Endothelial cell of umbilical vein (primary cell): Measurements from ENCODE around the gene PLPPR4. TPM values are rescaled to one million over a fixed set of nuclear protein-coding genes. Genes with fewer than 3 reads are reported as not detected.

Experiments
- BruUV-seq: library from RNA; stranded (reverse); fragments of 400-500 nt; replicated peaks from 2 replicates; lab custom pipeline; 2021; lab: Mats Ljungman, UMichigan
- CTCF ChIA-PET: fragments of 300-600, 350-600 bp; sonication (Branson Sonifier 250); formaldehyde crosslinking; loops from one replicate; lab custom pipeline; 2021; ENCODE audit warnings: antibody characterized with exemption, inconsistent platforms; lab: Charles Lee
- POLR2A ChIA-PET: fragments of 300-600, 350-600 bp; sonication (Branson Sonifier 250); formaldehyde crosslinking; loops from one replicate; lab custom pipeline; 2021; ENCODE audit warnings: antibody characterized with exemption, inconsistent platforms; lab: Charles Lee
- DNase-seq: peaks from one replicate; pipeline ENCODE4 v3.0.0-alpha.2; 2011; ENCODE audit warnings: low read depth, low spot score
- FAIRE-seq: peaks from 2 replicates; lab custom pipeline; 2011; peaks lifted over from hg19 to GRCh38; lab: Jason Lieb, UNC
- H2AFZ ChIP-seq: 2 replicates; pipeline ENCODE4 v1.6.0; 2012; ENCODE audit warnings: low read depth, low read length, control low read depth, inconsistent platforms
- H3K27ac ChIP-seq: 2 replicates; pipeline ENCODE4 v1.5.1; 2011; ENCODE audit warnings: low read depth, mild to moderate bottlenecking, control low read depth, low read length, moderate library complexity; ENCODE audit not compliant: insufficient read depth
- H3K27me3 ChIP-seq, 2 experiments: 2 replicates each; pipeline versions ENCODE4 v1.6.0 to v1.6.1; 2011; ENCODE audit warnings: low read length in 2 of 2, mixed read lengths in 1 of 2; ENCODE audit not compliant: control insufficient read depth in 2 of 2, insufficient read depth in 2 of 2
- H3K36me3 ChIP-seq, 2 experiments: 2 replicates in 1 of 2; 3 replicates in 1 of 2; pipeline ENCODE4 v1.5.1; 2011; ENCODE audit warnings: low read length in 2 of 2, mild to moderate bottlenecking in 1 of 2, moderate library complexity in 1 of 2; ENCODE audit not compliant: control insufficient read depth in 2 of 2, insufficient read depth in 2 of 2; ENCODE audit errors: extremely low read depth in 1 of 2
- H3K4me1 ChIP-seq: 3 replicates; pipeline ENCODE4 v1.5.1; 2011; ENCODE audit warnings: mild to moderate bottlenecking, low read length; ENCODE audit not compliant: control insufficient read depth, insufficient read depth; ENCODE audit errors: extremely low read depth
- H3K4me2 ChIP-seq: 2 replicates; pipeline ENCODE4 v1.6.1; 2011; ENCODE audit warnings: low read length, control low read depth, mixed read lengths; ENCODE audit not compliant: insufficient read depth
- H3K4me3 ChIP-seq, 3 experiments: fragments of 200-600 bp in 1 of 3; sonication (generic), shearing (Covaris generic) in 1 of 3; replicated peaks in 1 of 3; 2 replicates each; pipeline ENCODE4 v1.5.1; 2011 to 2016; ENCODE audit warnings: control low read depth in 3 of 3, low read length in 3 of 3, mild to moderate bottlenecking in 2 of 3, inconsistent platforms in 1 of 3, low read depth in 1 of 3, moderate library complexity in 1 of 3; ENCODE audit not compliant: insufficient read depth in 1 of 3
- H3K79me2 ChIP-seq: 2 replicates; pipeline ENCODE4 v1.6.0; 2012; ENCODE audit warnings: low read length, inconsistent platforms; ENCODE audit not compliant: control insufficient read depth, insufficient read depth
- H3K9ac ChIP-seq: replicated peaks from 2 replicates; pipeline ENCODE3; 2011; ENCODE audit warnings: low read length, control low read depth; ENCODE audit not compliant: insufficient read depth; ENCODE audit errors: extremely low read depth
- H3K9me1 ChIP-seq: replicated peaks from 3 replicates; pipeline ENCODE4 v1.6.0; 2011; ENCODE audit warnings: mild to moderate bottlenecking, low read length; ENCODE audit not compliant: control insufficient read depth, insufficient read depth; ENCODE audit errors: extremely low read depth
- H3K9me3 ChIP-seq: replicated peaks from 2 replicates; pipeline ENCODE4 v1.5.1; 2012; ENCODE audit warnings: low read length, inconsistent platforms; ENCODE audit not compliant: control insufficient read depth, insufficient read depth
- H4K20me1 ChIP-seq: replicated peaks from 2 replicates; pipeline ENCODE3; 2011; ENCODE audit warnings: mild to moderate bottlenecking, low read length; ENCODE audit not compliant: control insufficient read depth, insufficient read depth; ENCODE audit errors: extremely low read depth
- EZH2 ChIP-seq: IDR thresholded peaks from 2 replicates; pipeline ENCODE4 v1.6.1; 2012; ENCODE audit warnings: borderline replicate concordance, low read depth, mild to moderate bottlenecking, moderate library complexity, low read length, inconsistent platforms; ENCODE audit not compliant: severe bottlenecking
- FOS ChIP-seq: IDR thresholded peaks from 2 replicates; pipeline ENCODE4 v1.6.1; 2011; ENCODE audit warnings: mild to moderate bottlenecking, low read length, moderate library complexity, borderline replicate concordance; ENCODE audit not compliant: insufficient read depth
- GATA2 ChIP-seq: IDR thresholded peaks from 2 replicates; pipeline ENCODE4 v1.7.0; 2011; ENCODE audit warnings: low read depth, mild to moderate bottlenecking, moderate library complexity, mixed read lengths, low read length; ENCODE audit not compliant: insufficient read length, insufficient read depth
- JUN ChIP-seq: IDR thresholded peaks from 2 replicates; pipeline ENCODE4 v1.6.1; 2011; ENCODE audit warnings: borderline replicate concordance, low read depth; ENCODE audit not compliant: insufficient read length, insufficient read depth
- MYC ChIP-seq: IDR thresholded peaks from one replicate; pipeline ENCODE4 v1.6.1; 2011; ENCODE audit warnings: mild to moderate bottlenecking, low read depth, low read length
- POLR2A ChIP-seq: IDR thresholded peaks from 2 replicates; pipeline ENCODE4 v1.6.1; 2012; ENCODE audit warnings: low read depth, mild to moderate bottlenecking, control low read depth, low read length
- POLR2AphosphoS5 ChIP-seq: IDR thresholded peaks from 2 replicates; pipeline ENCODE4 v1.6.1; 2012; ENCODE audit warnings: low read depth, mild to moderate bottlenecking, control low read depth, low read length, moderate library complexity; ENCODE audit not compliant: insufficient read depth
- dilution Hi-C: fragments of 300-500 bp; cut with MboI; formaldehyde crosslinking; loops from one replicate; pipeline ENCODE4 v1.15.0; 2019; ENCODE audit warnings: low sequenced_read_pairs; ENCODE audit not compliant: extremely low pct_ligation_motif_present
- intact Hi-C: fragments of 100-400 bp; cut with micrococcal nuclease; formaldehyde crosslinking; loops from one replicate; pipeline ENCODE4 v1.10.0; 2022
- polyA plus RNA-seq, 4 experiments: library from polyadenylated mRNA; depleted of rRNA in 3 of 4; stranded (reverse) in 3 of 4; unstranded in 1 of 4; fragments of >200 nt; gene quantifications; 2 replicates each; pipeline versions ENCODE4 v1.2.1 to v1.2.3, GENCODE V29; 2011 to 2012; ENCODE audit warnings: missing spikeins in 1 of 4
- total RNA-seq: library from RNA; stranded (reverse); gene quantifications from 2 replicates; pipeline ENCODE4 v1.2.3, GENCODE V29; 2021
- TF ChIP-seq, protein P1 (sequence below), 2 donors: IDR thresholded peaks; 1 replicate in 1 of 2; 2 replicates in 1 of 2; pipeline ENCODE4 v1.5.1; 2011; ENCODE audit warnings: low read length in 2 of 2, mild to moderate bottlenecking in 2 of 2, moderate library complexity in 2 of 2, control low read depth in 1 of 2, inconsistent platforms in 1 of 2, low read depth in 1 of 2; ENCODE audit not compliant: insufficient read depth in 1 of 2; ENCODE audit errors: extremely low read depth in 1 of 2
- TF ChIP-seq, protein P2 (sequence below): IDR thresholded peaks from 2 replicates; pipeline ENCODE4 v1.6.1; 2011; ENCODE audit not compliant: insufficient read depth, insufficient read length

The PLPPR4 gene
- total and polyA plus RNA-seq, 2 donors (not counting 3 experiments of a cell fraction or from before 2014, with no cell fraction given): not detected

DNA sequence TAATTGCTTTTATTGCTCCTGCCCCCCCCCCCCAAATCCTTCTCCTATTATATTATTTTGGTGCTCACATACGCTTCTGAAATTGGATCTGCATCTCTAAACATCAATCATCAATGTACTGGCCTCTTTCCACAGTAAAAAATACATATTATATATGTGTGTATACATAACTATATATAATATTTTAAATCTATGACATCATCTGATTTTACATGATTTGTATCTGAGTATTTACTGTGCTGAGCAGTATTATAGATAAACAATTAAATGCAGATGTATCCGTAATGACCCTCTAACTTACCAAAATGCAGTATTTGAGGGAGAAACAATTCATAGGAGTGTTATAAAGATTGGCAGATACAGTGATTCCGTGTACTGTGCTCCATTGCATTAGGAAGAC lies 832 bp downstream of the PLPPR4 start:
- no peaks in the 10 kb centered on the region for H3K9me3 ChIP-seq
- no peak overlapping the region for H3K9ac ChIP-seq
- H3K4me3 ChIP-seq: no peak overlapping the region
- no peak overlapping the region for H3K27ac ChIP-seq
- dilution Hi-C loops: no loop called here
- H2AFZ ChIP-seq: no peak overlapping the region
- intact Hi-C loops: no loop called here
- peaks cover 25 to 37% of the 10 kb centered on the region in 2 experiments for H3K27me3 ChIP-seq
- ChIA-PET POLR2A (no interaction called here), CTCF (no interaction called here)
- no peak for TF ChIP-seq POLR2AphosphoS5
- no peak for TF ChIP-seq POLR2A
- TF ChIP-seq FOS: no peak
- TF ChIP-seq GATA2: no peak
- no peak for TF ChIP-seq EZH2
- TF ChIP-seq, protein P1, sequence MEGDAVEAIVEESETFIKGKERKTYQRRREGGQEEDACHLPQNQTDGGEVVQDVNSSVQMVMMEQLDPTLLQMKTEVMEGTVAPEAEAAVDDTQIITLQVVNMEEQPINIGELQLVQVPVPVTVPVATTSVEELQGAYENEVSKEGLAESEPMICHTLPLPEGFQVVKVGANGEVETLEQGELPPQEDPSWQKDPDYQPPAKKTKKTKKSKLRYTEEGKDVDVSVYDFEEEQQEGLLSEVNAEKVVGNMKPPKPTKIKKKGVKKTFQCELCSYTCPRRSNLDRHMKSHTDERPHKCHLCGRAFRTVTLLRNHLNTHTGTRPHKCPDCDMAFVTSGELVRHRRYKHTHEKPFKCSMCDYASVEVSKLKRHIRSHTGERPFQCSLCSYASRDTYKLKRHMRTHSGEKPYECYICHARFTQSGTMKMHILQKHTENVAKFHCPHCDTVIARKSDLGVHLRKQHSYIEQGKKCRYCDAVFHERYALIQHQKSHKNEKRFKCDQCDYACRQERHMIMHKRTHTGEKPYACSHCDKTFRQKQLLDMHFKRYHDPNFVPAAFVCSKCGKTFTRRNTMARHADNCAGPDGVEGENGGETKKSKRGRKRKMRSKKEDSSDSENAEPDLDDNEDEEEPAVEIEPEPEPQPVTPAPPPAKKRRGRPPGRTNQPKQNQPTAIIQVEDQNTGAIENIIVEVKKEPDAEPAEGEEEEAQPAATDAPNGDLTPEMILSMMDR (IDR thresholded peaks at IDR 0.05; ENCODE audit: extremely low read depth in 1 of 2, insufficient read depth in 1 of 2, low read depth in 1 of 2, low read length in 2 of 2): no peak
- no peak for TF ChIP-seq JUN
- TF ChIP-seq, protein P2, sequence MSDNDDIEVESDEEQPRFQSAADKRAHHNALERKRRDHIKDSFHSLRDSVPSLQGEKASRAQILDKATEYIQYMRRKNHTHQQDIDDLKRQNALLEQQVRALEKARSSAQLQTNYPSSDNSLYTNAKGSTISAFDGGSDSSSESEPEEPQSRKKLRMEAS: no peak
- no peak for TF ChIP-seq MYC
- BruUV-seq: no TSS peak
- no peaks in the 10 kb centered on the region for H3K9me1 ChIP-seq
- DNase-seq (no peak), FAIRE-seq (no peak)
- H3K4me2 ChIP-seq: no peak overlapping the region
- H3K4me1 ChIP-seq: no peaks in the 10 kb centered on the region
- no peaks in the 10 kb centered on the region for H3K79me2 ChIP-seq
- no peaks in the 10 kb centered on the region for H3K36me3 ChIP-seq
- no peaks in the 10 kb centered on the region for H4K20me1 ChIP-seq
